Peyer's patch (tissue), 4 donors: ENCODE results near the gene NME8. TPM values are rescaled to one million over a fixed set of nuclear protein-coding genes. Genes with fewer than 3 reads are reported as not detected.

Experiments used
- DNase-seq, 3 donors: peaks; one replicate each; pipeline ENCODE4 v3.0.0-alpha.2; 2017 to 2019
- H3K27ac ChIP-seq, 4 donors: fragments of 200-600 bp; sonication (generic); one replicate each; pipeline ENCODE4 v1.5.1; 2016 to 2019
- H3K27me3 ChIP-seq, 2 donors: fragments of 200-600 bp; sonication (generic); one replicate each; pipeline ENCODE4 v1.5.1; 2019
- H3K36me3 ChIP-seq, 3 donors: fragments of 200-600 bp; sonication (generic); one replicate each; pipeline ENCODE4 v1.5.1; 2016 to 2019
- H3K4me1 ChIP-seq, 4 donors: fragments of 200-600 bp; sonication (generic); one replicate each; pipeline ENCODE4 v1.5.1; 2016 to 2019
- H3K4me3 ChIP-seq, 4 donors: fragments of 200-600 bp; sonication (generic); 1 replicate in 3 of 4; 2 replicates in 1 of 4; pipeline ENCODE4 v1.5.1; 2016 to 2019; ENCODE audit warnings: mild to moderate bottlenecking in 1 of 4
- H3K9me3 ChIP-seq, 4 donors: fragments of 200-600 bp; sonication (generic); one replicate each; pipeline ENCODE4 v1.5.1; 2016 to 2019; ENCODE audit warnings: mild to moderate bottlenecking in 1 of 4
- POLR2A ChIP-seq, 2 donors: fragments of 450-650 bp; IDR thresholded peaks; one replicate each; pipeline ENCODE4 v1.5.1; 2017; ENCODE audit warnings: antibody characterized with exemption in 2 of 2, mild to moderate bottlenecking in 2 of 2, moderate library complexity in 2 of 2
- total RNA-seq, 4 donors: library from RNA; depleted of rRNA; stranded (reverse); fragments of >200 nt; gene quantifications; one replicate each; pipeline ENCODE4 v1.1.0, GENCODE V29; 2016
- TF ChIP-seq, protein P1 (sequence below), 6 experiments: fragments of 450-650 bp in 4 of 6; fragments of 200-600 bp in 2 of 6; sonication (generic) in 1 of 6; IDR thresholded peaks; one replicate each; pipeline ENCODE4 v1.5.1; 2017 to 2019; ENCODE audit warnings: antibody characterized with exemption in 6 of 6, mild to moderate bottlenecking in 3 of 6, moderate library complexity in 1 of 6

Gene NME8
- total RNA-seq, 4 donors from 2014 or later = 1.7 TPM; not detected in 3

DNA sequence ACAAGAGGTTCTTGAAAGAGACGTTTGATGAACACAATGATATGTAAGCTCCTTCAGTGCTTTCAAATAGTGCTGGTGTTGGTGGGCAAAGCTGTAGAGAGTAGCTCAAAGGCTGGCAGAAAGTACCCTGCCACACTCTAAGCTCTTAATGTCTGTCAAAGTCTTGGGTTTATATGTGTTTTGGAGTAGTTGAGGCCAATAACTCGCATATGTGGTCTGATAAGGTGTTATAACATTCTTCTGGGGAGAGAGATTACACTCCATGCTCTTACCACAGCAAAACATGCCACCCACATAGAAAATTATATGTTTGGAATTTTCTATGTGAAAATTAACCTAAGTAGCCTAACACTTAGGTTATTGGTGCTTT is 30.8 kb upstream of the NME8 start:
- no peaks in the 10 kb centered on the region for H3K36me3 ChIP-seq
- H3K27ac ChIP-seq = no peak overlapping the region

DNA sequence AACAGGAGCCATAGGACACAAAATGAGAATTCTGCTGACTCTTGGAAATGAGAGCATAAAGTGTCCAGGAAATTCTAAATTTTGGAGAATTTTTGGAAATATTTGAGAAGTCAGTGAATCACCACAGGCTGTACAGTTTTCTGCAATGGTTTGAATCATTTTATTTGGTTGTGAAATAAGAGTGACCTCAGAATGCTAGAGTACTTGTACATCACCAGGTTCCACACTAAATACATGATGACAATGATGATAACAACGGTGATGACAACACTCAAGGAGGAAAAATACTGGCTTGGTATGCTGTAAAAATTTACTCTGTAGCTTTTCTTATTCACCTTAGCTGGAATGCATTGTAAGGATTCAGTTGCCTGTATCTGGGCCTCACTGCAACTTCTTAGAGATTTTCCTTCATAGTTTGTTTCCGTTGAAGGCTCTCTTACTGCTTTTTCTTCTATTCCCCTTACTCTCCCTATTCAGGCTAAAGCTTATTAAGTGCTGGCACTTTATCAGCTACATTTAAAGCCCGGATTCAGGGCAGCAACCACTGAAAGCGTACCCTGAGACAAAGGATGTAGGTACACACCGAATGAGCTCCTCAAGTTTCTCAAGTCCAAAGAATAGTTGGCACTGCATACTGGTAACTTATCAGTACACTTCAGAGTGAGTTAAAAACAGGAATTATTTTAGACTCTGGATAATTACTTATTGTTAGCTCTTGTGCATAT is 30.2 kb upstream of the NME8 start:
- H3K9me3 ChIP-seq = no peaks in the 10 kb centered on the region
- H3K27me3 ChIP-seq = no peaks in the 10 kb centered on the region
- DNase-seq = no peak
- H3K4me3 ChIP-seq = no peak overlapping the region
- TF ChIP-seq, protein P1, sequence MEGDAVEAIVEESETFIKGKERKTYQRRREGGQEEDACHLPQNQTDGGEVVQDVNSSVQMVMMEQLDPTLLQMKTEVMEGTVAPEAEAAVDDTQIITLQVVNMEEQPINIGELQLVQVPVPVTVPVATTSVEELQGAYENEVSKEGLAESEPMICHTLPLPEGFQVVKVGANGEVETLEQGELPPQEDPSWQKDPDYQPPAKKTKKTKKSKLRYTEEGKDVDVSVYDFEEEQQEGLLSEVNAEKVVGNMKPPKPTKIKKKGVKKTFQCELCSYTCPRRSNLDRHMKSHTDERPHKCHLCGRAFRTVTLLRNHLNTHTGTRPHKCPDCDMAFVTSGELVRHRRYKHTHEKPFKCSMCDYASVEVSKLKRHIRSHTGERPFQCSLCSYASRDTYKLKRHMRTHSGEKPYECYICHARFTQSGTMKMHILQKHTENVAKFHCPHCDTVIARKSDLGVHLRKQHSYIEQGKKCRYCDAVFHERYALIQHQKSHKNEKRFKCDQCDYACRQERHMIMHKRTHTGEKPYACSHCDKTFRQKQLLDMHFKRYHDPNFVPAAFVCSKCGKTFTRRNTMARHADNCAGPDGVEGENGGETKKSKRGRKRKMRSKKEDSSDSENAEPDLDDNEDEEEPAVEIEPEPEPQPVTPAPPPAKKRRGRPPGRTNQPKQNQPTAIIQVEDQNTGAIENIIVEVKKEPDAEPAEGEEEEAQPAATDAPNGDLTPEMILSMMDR (IDR thresholded peaks at IDR 0.05) = no peak
- no peak for TF ChIP-seq POLR2A (IDR thresholded peaks at IDR 0.05)
- no peaks in the 10 kb centered on the region for H3K4me1 ChIP-seq
- no peaks in the 10 kb centered on the region for H3K36me3 ChIP-seq
- no peak overlapping the region for H3K27ac ChIP-seq

More for the DNA sequence above, 30.8 kb upstream of the NME8 start:
- no peaks in the 10 kb centered on the region for H3K4me1 ChIP-seq
- no peak for DNase-seq
- TF ChIP-seq, protein P1 (IDR thresholded peaks at IDR 0.05) = no peak
- no peak for TF ChIP-seq POLR2A (IDR thresholded peaks at IDR 0.05)
- no peaks in the 10 kb centered on the region for H3K9me3 ChIP-seq
- no peak overlapping the region for H3K4me3 ChIP-seq
- H3K27me3 ChIP-seq = no peaks in the 10 kb centered on the region

DNA sequence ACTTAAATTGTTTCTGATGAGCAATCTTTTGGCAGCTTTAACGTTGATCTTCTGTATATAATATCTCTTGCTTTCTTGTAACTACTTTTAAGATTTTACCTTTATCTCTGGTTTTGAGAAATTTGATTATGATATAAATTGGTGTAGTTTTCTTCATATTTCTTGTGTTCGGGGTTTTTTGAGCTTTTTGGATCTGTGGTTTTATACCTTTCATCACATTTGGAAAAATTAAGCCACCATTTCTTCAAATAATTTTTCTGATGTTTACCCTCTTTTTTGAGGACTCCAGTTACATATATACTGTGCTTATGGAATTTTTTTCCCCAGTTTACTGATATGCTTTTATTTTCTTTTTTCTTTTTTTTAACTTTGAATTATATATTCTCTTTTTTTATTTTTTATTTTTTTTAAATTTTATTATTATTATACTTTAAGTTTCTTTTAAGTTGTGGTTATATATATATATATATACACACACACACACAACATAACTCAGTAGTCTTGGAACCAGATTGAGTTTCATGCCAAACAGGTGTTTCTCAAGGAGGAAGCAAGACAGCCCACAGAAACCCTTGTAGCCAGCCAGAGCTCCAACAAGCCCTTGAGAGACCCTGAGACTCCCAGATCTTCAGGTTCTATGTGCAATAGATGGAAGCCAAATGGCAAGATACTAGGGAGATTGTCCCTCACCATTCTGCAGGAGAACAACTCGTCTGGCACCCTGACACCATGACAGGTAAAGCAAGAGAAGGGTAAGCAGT is 27.5 kb upstream of the NME8 start:
- TF ChIP-seq POLR2A (IDR thresholded peaks at IDR 0.05) = no peak
- TF ChIP-seq, protein P1 (IDR thresholded peaks at IDR 0.05) = no peak
- DNase-seq = no peak
- Histone ChIP-seq H3K27me3 (no peaks in the 10 kb centered on the region), H3K4me1 (no peaks in the 10 kb centered on the region), H3K36me3 (no peaks in the 10 kb centered on the region), H3K9me3 (no peaks in the 10 kb centered on the region), H3K27ac (no peak overlapping the region), H3K4me3 (no peak overlapping the region)

DNA sequence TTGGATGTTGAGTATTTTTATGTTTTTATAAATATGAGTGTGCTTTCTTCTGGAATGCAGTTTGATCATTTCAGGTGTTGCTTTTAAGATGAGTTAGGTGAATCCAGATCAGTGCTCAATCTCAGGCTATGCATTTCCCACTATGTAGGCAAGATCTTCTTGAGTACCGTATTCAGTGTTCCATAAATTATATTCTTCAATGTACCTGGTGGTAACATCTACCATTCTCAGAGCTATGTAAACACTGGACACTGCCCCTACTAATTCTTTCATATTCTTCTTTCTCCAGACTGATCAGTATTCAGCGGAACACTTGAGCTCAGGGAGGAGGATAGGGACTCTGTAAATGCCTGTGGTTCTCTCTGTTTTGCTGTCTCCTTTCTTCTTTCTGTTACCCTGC is 25.5 kb upstream of the NME8 start:
- Histone ChIP-seq H3K36me3 (no peaks in the 10 kb centered on the region), H3K4me1 (no peaks in the 10 kb centered on the region), H3K4me3 (no peak overlapping the region), H3K9me3 (no peaks in the 10 kb centered on the region), H3K27ac (no peak overlapping the region), H3K27me3 (no peaks in the 10 kb centered on the region)
- TF ChIP-seq POLR2A (IDR thresholded peaks at IDR 0.05) = no peak
- TF ChIP-seq, protein P1 (IDR thresholded peaks at IDR 0.05) = no peak
- no peak for DNase-seq

DNA sequence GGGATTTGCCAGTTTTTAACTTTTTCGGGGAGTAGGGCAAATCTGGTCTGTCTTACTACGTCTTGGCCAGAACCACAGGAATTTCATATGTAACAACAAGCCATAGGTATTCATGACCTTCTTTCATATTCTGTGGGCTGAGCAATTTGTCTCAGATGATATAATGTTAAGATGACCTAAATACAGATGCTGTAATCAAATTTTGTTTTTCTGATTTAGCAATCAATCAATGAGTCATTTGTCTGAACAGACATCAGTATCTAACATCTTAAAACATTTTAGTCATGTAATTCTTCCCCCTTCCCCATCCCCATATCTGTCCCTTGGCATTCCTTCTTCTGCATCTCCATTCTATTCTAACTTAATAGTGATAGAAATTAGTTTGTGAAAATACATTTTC is 24.8 kb upstream of the NME8 start:
- no peak overlapping the region for H3K27ac ChIP-seq
- no peaks in the 10 kb centered on the region for H3K4me1 ChIP-seq
- no peaks in the 10 kb centered on the region for H3K9me3 ChIP-seq
- H3K36me3 ChIP-seq = no peaks in the 10 kb centered on the region
- H3K4me3 ChIP-seq = no peak overlapping the region
- TF ChIP-seq, protein P1 (IDR thresholded peaks at IDR 0.05) = no peak
- no peak for TF ChIP-seq POLR2A (IDR thresholded peaks at IDR 0.05)
- no peak for DNase-seq
- no peaks in the 10 kb centered on the region for H3K27me3 ChIP-seq
